Sigmoid colon (tissue), 4 donors: ENCODE data around the gene DHX58.

Experiments
- CTCF ChIP-seq, 4 experiments: fragments of 450-650 bp in 3 of 4; fragments of 200-600 bp in 1 of 4; IDR thresholded peaks; one replicate each; pipeline ENCODE4 v1.5.1; 2016 to 2019; ENCODE audit warnings: antibody characterized with exemption in 4 of 4, mild to moderate bottlenecking in 3 of 4, moderate library complexity in 2 of 4
- POLR2A ChIP-seq, 2 donors: fragments of 450-650 bp; IDR thresholded peaks; one replicate each; pipeline ENCODE4 v1.6.1; 2016; ENCODE audit warnings: antibody characterized with exemption in 2 of 2, mild to moderate bottlenecking in 2 of 2, moderate library complexity in 2 of 2
- POLR2AphosphoS5 ChIP-seq, 4 donors: sonication (generic); formaldehyde crosslinking; IDR thresholded peaks; one replicate each; pipeline ENCODE4 v1.6.1; 2017; ENCODE audit warnings: antibody characterized with exemption in 4 of 4

- no peak for TF ChIP-seq POLR2AphosphoS5 (IDR thresholded peaks at IDR 0.05)
- TF ChIP-seq CTCF (IDR thresholded peaks at IDR 0.05): peak; percentile 78 to 94 (median 83)
- TF ChIP-seq POLR2A (IDR thresholded peaks at IDR 0.05): no peak
Measured at GRCh38 chr17:42067371-42068091, 45.0 kb downstream of the DHX58 start.
